ENCODE results near the gene PSG7.
"Not testable (repeated sequence)": the region's sequence is repeated elsewhere in the genome, so short reads cannot be mapped to it uniquely, and the experiment has no call there.

DNA sequence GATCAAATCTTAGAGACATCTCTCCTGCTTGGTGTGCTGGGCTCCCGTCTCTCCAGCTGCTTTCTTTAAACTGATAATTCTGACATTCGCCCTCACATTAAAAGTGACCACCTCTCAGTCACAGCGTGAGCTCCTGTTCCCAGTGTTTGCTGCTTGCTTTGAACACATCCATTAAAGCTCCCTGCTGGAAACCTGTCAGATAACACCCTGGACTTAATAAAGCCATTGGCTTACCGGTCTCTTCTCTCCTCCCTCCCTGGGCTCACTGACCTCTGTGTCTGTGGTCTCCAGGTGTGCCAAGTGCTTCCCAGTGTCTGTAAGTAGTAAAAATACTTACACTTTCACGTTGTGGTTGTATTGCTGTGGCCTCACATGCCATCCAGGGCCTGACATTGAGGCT lies 55.0 kb downstream of the PSG7 start:
- not testable (repeated sequence) for TF ChIP-seq POLR2AphosphoS5 (IDR thresholded peaks at IDR 0.05)
- TF ChIP-seq, protein P1, sequence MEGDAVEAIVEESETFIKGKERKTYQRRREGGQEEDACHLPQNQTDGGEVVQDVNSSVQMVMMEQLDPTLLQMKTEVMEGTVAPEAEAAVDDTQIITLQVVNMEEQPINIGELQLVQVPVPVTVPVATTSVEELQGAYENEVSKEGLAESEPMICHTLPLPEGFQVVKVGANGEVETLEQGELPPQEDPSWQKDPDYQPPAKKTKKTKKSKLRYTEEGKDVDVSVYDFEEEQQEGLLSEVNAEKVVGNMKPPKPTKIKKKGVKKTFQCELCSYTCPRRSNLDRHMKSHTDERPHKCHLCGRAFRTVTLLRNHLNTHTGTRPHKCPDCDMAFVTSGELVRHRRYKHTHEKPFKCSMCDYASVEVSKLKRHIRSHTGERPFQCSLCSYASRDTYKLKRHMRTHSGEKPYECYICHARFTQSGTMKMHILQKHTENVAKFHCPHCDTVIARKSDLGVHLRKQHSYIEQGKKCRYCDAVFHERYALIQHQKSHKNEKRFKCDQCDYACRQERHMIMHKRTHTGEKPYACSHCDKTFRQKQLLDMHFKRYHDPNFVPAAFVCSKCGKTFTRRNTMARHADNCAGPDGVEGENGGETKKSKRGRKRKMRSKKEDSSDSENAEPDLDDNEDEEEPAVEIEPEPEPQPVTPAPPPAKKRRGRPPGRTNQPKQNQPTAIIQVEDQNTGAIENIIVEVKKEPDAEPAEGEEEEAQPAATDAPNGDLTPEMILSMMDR (IDR thresholded peaks at IDR 0.05), result not testable (repeated sequence)

Data from gastroesophageal sphincter (tissue), 3 donors.